GM23338 (cell line): Measurements from ENCODE around the gene INSL3. TPM values are rescaled to one million over a fixed set of nuclear protein-coding genes. Genes with fewer than 3 reads are reported as not detected.

Experiments
- ATAC-seq: fragments of 200-7000 bp; cut with Tn5 transposase; 3 replicates; pipeline ENCODE4 v1.9.1; 2020
- DNase-seq: peaks from one replicate; pipeline ENCODE4 v3.0.0-alpha.2; 2015; ENCODE audit warnings: low spot score
- H2AFZ ChIP-seq: fragments of 200-600 bp; sonication (generic); 2 replicates; pipeline ENCODE4 v1.8.0; 2016; ENCODE audit warnings: antibody characterized with exemption, mild to moderate bottlenecking, moderate library complexity
- H3F3A ChIP-seq: fragments of 200-600 bp; sonication (generic); replicated peaks from 2 replicates; pipeline ENCODE4 v1.8.0; 2017; ENCODE audit warnings: antibody characterized with exemption, mixed run types, low read depth
- H3K27ac ChIP-seq: fragments of 200-600 bp; sonication (generic); 2 replicates; pipeline ENCODE4 v1.6.1; 2016; ENCODE audit warnings: low read depth
- H3K27me3 ChIP-seq: fragments of 200-600 bp; sonication (generic); 2 replicates; pipeline ENCODE4 v1.8.0; 2016; ENCODE audit warnings: mild to moderate bottlenecking, mixed run types, moderate library complexity; ENCODE audit not compliant: insufficient read depth
- H3K36me3 ChIP-seq: fragments of 200-600 bp; sonication (generic); 2 replicates; pipeline ENCODE4 v1.8.0; 2016; ENCODE audit warnings: mild to moderate bottlenecking; ENCODE audit not compliant: insufficient read depth
- H3K4me1 ChIP-seq: fragments of 200-600 bp; sonication (generic); 2 replicates; pipeline ENCODE4 v1.8.0; 2016; ENCODE audit warnings: mild to moderate bottlenecking, moderate library complexity; ENCODE audit not compliant: insufficient read depth
- H3K4me2 ChIP-seq: fragments of 200-600 bp; sonication (generic); 2 replicates; pipeline ENCODE4 v1.7.1; 2017; ENCODE audit warnings: mixed run types
- H3K4me3 ChIP-seq: fragments of 200-600 bp; sonication (generic); 2 replicates; pipeline ENCODE4 v1.6.1; 2016; ENCODE audit warnings: mixed run types
- H3K79me2 ChIP-seq: fragments of 200-600 bp; sonication (generic); replicated peaks from 2 replicates; pipeline ENCODE4 v1.8.0; 2017; ENCODE audit warnings: mild to moderate bottlenecking; ENCODE audit not compliant: insufficient read depth
- H3K9me2 ChIP-seq: fragments of 200-600 bp; sonication (generic); 2 replicates; pipeline ENCODE4 v1.8.0; 2017; ENCODE audit not compliant: insufficient read depth
- H4K20me1 ChIP-seq: fragments of 200-600 bp; sonication (generic); replicated peaks from 2 replicates; pipeline ENCODE4 v1.8.0; 2017; ENCODE audit warnings: mild to moderate bottlenecking; ENCODE audit not compliant: insufficient read depth
- H3K27ac Mint-ChIP-seq: 2 replicates; pipeline ENCODE4 v1.8.0; 2020; ENCODE audit warnings: inconsistent platforms, mild to moderate bottlenecking, moderate library complexity, mixed read lengths
- H3K27me3 Mint-ChIP-seq: 3 replicates; pipeline ENCODE4 v1.8.0; 2022; ENCODE audit warnings: low read depth, mild to moderate bottlenecking, moderate library complexity, mixed read lengths, inconsistent platforms; ENCODE audit not compliant: insufficient read depth, poor library complexity
- H3K36me3 Mint-ChIP-seq: 3 replicates; pipeline ENCODE4 v1.8.0; 2021; ENCODE audit warnings: low read depth, mild to moderate bottlenecking, inconsistent platforms, moderate library complexity, mixed read lengths
- H3K4me1 Mint-ChIP-seq: 3 replicates; pipeline ENCODE4 v1.8.0; 2020; ENCODE audit warnings: mild to moderate bottlenecking, inconsistent platforms, mixed read lengths
- H3K4me3 Mint-ChIP-seq: 3 replicates; pipeline ENCODE4 v1.8.0; 2021; ENCODE audit warnings: moderate library complexity, mild to moderate bottlenecking, inconsistent platforms, mixed read lengths
- H3K9me3 Mint-ChIP-seq: 3 replicates; pipeline ENCODE4 v1.8.0; 2020; ENCODE audit warnings: moderate library complexity, mild to moderate bottlenecking, inconsistent platforms, mixed read lengths
- CREB1 ChIP-seq: fragments of 250-450 bp; sonication (Bioruptor Pico); IDR thresholded peaks from 2 replicates; pipeline ENCODE4 v1.5.0; 2020; ENCODE audit warnings: low read depth, mild to moderate bottlenecking, moderate library complexity
- EZH2 ChIP-seq: fragments of 200-600 bp; sonication (generic); IDR thresholded peaks from one replicate; pipeline ENCODE4 v1.8.0; 2017; ENCODE audit warnings: antibody characterized with exemption, mild to moderate bottlenecking, low read depth; ENCODE audit not compliant: unreplicated experiment
- EZH2phosphoT487 ChIP-seq: fragments of 200-600 bp; sonication (generic); IDR thresholded peaks from one replicate; pipeline ENCODE4 v1.8.1; 2018; ENCODE audit warnings: antibody characterized with exemption; ENCODE audit not compliant: unreplicated experiment
- JUNB ChIP-seq: IDR thresholded peaks from one replicate; pipeline ENCODE4 v1.6.1; 2016; ENCODE audit warnings: antibody characterized with exemption; ENCODE audit not compliant: unreplicated experiment
- POLR2AphosphoS5 ChIP-seq: IDR thresholded peaks from 2 replicates; pipeline ENCODE4 v1.6.1; 2016; ENCODE audit warnings: antibody characterized with exemption, low read depth
- ZNF331 ChIP-seq: fragments of 250-450 bp; sonication (Bioruptor Pico); IDR thresholded peaks from 2 replicates; pipeline ENCODE4 v1.5.0; 2020; ENCODE audit warnings: low read depth, mild to moderate bottlenecking, moderate library complexity
- ZNF462 ChIP-seq: fragments of 250-450 bp; sonication (Bioruptor Pico); IDR thresholded peaks from 2 replicates; pipeline ENCODE4 v1.5.0; 2020; ENCODE audit warnings: mild to moderate bottlenecking, moderate library complexity
- long read RNA-seq: library from polyadenylated mRNA; unstranded; transcript quantifications from one replicate; pipeline ENCODE4 v2.0.0, GENCODE V29; 2020; ENCODE audit not compliant: unreplicated experiment
- polyA plus RNA-seq: library from polyadenylated mRNA; unstranded; fragments of >200 nt; fragmentation: Nextera tagmentation; extraction: Ambion mirVana; gene quantifications from 2 replicates; pipeline ENCODE4 v1.2.1, GENCODE V29; 2016
- total RNA-seq: library from RNA; depleted of rRNA; stranded (reverse); fragments of >200 nt; shearing (Covaris generic); gene quantifications from 2 replicates; pipeline ENCODE4 v1.2.3, GENCODE V29; 2014; rRNA removed
- TF ChIP-seq, protein P1 (sequence below), 2 experiments: fragments of 200-600 bp in 1 of 2; sonication (generic) in 1 of 2; conservative IDR thresholded peaks; 2 replicates each; pipeline versions ENCODE4 v1.5.1 to v1.6.1; 2016 to 2017; ENCODE audit warnings: antibody characterized with exemption in 2 of 2, low read depth in 2 of 2, mild to moderate bottlenecking in 2 of 2, moderate library complexity in 1 of 2

The INSL3 gene
- total RNA-seq (not detected in 2 replicates), polyA plus RNA-seq (0.76 and 1.5 TPM in 2 replicates)
- long read RNA-seq = 0 reads

DNA sequence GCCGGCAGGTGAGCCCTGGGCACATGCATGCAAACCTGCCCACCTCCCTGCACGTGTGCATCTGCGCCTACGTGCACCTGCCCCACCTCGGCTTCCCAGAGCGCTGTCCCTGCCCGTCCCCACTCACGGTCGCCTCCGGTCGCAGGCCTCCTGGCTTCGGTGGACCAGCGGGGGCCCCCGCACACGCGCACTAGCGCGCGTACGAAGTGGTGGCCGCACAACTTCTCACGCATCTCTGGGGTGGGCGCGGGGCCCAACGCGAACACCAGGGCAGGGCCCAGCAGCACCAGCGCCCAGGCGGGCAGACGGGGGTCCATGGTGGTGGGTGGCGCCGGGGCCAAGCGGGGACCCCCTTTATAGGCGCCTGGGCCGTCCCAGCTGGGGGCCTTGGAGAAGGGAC, at the start of gene INSL3:
TSS of gene INSL3 (minus strand) at position 330 of the 400 bp plus-strand sequence. CDS start at position 317, 13 bp downstream.
- H3K4me3 Mint-ChIP-seq = no peak within 1 kb of the TSS
- H3K4me1 Mint-ChIP-seq = no peaks in the 10 kb centered on the region
- no peaks in the 10 kb centered on the region for H3K27me3 ChIP-seq
- H3K36me3 ChIP-seq = no peaks in the 10 kb centered on the region
- no peak within 1 kb of the TSS for H2AFZ ChIP-seq
- H3K27ac Mint-ChIP-seq = no peak within 1 kb of the TSS
- H3K27ac ChIP-seq = no peak within 1 kb of the TSS
- TF ChIP-seq ZNF462 (CRISPR knock-in tag) = no peak
- TF ChIP-seq EZH2 = no peak
- TF ChIP-seq CREB1 (CRISPR knock-in tag) = no peak
- no peak for TF ChIP-seq ZNF331 (CRISPR knock-in tag)
- TF ChIP-seq EZH2phosphoT487 = no peak
- TF ChIP-seq, protein P1, sequence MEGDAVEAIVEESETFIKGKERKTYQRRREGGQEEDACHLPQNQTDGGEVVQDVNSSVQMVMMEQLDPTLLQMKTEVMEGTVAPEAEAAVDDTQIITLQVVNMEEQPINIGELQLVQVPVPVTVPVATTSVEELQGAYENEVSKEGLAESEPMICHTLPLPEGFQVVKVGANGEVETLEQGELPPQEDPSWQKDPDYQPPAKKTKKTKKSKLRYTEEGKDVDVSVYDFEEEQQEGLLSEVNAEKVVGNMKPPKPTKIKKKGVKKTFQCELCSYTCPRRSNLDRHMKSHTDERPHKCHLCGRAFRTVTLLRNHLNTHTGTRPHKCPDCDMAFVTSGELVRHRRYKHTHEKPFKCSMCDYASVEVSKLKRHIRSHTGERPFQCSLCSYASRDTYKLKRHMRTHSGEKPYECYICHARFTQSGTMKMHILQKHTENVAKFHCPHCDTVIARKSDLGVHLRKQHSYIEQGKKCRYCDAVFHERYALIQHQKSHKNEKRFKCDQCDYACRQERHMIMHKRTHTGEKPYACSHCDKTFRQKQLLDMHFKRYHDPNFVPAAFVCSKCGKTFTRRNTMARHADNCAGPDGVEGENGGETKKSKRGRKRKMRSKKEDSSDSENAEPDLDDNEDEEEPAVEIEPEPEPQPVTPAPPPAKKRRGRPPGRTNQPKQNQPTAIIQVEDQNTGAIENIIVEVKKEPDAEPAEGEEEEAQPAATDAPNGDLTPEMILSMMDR (conservative IDR thresholded peaks at IDR 0.05; ENCODE audit: low read depth in 2 of 2) = no peak
- no peak for TF ChIP-seq POLR2AphosphoS5
- no peak for TF ChIP-seq JUNB
- H3K9me3 Mint-ChIP-seq = no peaks in the 10 kb centered on the region
- ATAC-seq = no peak
- H3K36me3 Mint-ChIP-seq = no peaks in the 10 kb centered on the region
- H3K4me1 ChIP-seq = no peaks in the 10 kb centered on the region
- no peaks in the 10 kb centered on the region for H3K79me2 ChIP-seq
- H3K4me2 ChIP-seq = no peak within 1 kb of the TSS
- no peaks in the 10 kb centered on the region for H3K9me2 ChIP-seq
- H3K27me3 Mint-ChIP-seq = peaks cover 16% of the 10 kb centered on the region
- no peaks in the 10 kb centered on the region for H4K20me1 ChIP-seq
- no peak within 1 kb of the TSS for H3K4me3 ChIP-seq
- H3F3A ChIP-seq = no peaks in the 10 kb centered on the region
- DNase-seq = no peak
